HG02852 (cell line): ENCODE results near the gene CAVIN1.
"Not testable (repeated sequence)": the region's sequence is repeated elsewhere in the genome, so short reads cannot be mapped to it uniquely, and the experiment has no call there.

Experiments
- ATAC-seq: cut with Tn5 transposase; IDR thresholded peaks from one replicate; pipeline ENCODE4 v1.9.1; 2021; ENCODE audit warnings: mild to moderate bottlenecking, moderate library complexity; ENCODE audit not compliant: unreplicated experiment

The CAVIN1 gene

DNA sequence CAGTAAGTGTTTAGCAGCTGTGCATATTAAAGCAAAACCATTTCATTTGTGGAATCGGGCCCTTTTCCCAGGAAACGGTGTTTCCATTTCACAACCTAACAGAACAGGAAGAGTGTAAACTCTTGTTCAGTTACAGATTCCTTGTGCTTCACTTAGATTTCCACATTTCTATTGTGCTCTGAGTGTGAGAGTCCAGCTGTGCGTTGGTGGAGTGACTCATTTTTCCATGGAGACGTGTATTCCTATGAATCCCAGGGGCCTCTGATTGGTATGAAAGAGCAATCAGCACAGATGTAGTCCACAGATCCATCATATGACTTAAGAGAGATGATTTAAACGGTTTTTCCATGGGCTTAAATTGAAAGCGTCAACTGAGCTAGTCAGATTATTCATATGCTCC, 13.3 kb upstream of the CAVIN1 start:
- ATAC-seq, result no peak

DNA sequence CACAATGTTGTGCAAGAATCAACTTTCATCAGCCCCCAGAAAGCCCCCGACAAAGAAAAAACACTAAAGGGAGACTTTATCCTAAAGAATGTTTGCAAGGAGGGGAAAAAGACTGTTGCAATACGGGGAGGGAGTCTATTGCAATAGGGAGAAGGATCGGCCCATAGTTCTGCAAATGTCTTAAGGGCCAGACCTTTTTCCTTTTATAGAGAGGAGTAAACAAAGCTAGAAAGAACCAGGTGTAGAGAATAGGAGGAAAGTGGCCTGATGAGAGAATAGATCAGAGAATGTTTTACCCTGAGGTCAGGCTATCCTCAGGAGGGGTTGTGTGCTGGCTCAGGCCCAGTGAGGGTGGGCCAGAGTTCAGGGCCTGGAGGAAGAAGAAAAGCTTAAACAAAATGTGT, 8.7 kb upstream of the CAVIN1 start:
- no peak for ATAC-seq

DNA sequence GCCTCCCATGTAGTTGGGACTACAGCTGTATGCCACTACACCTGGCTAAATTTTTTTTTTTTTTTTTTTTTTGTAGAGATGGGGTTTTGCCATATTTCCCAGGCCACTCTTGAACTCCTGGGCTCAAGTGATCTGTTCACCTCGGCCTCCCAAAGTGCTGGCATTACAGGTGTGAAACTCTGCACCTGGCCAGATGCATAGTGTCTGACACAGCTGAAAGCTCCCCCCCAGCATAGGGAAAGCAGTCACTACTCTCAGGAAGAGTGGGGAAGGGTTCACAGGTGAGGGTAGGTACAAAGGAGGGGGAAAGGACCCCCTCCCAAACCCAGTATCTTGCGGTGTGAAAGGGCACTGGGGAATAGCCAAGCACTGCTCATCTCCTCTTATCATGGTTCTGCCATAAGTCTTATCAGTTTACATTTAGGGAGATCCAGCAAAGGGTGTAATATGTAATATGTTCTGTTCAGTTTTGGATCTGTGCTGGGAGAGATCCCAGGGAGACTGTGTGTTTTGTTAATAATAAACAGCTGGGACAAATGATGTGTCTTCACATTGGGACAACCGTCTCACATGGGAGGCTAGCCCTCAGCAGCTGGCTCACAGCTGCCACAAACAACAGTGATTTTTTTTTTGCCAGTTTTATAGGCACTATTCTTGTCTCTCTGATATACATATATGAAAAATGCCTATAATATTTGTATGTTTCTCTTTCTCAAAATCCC, 6.8 kb upstream of the CAVIN1 start:
- ATAC-seq, result no peak

DNA sequence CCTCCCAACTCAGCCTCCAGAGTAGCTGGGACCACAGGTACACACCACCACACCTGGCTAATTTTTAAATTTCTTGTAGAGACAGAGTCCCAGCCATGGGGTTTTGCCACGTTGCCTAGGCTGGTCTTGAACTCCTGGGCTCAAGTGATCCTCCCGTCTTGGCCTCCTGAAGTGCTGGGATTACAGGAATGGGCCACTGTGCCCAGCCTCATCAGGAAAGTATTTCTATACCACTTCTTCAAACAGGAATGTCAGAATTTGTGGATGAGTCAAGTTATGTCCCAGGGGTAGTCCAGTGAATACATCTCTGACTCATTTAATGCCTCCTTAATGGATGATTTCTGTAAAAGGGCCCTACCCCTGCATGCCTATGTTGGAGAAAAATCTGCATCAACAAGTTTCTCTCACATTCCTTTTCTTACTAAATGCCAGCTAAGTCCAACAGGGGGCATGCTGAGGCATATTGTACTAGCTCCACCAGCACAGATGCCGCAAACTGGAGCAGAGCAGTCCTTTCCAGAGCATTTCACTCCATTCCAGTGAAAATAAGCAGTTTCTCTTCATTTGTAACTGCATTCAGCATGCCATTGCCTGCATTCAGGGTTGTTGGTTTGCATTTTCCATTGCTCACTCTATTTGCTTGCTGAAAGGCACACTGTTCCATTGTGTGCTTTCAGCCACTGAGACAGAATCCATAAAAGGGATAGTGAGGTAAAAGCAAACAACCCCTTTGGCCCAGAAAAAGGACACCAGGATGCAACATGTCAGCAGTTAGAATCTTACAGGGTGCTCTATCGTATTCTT, 5.3 kb upstream of the CAVIN1 start:
- no peak for ATAC-seq

DNA sequence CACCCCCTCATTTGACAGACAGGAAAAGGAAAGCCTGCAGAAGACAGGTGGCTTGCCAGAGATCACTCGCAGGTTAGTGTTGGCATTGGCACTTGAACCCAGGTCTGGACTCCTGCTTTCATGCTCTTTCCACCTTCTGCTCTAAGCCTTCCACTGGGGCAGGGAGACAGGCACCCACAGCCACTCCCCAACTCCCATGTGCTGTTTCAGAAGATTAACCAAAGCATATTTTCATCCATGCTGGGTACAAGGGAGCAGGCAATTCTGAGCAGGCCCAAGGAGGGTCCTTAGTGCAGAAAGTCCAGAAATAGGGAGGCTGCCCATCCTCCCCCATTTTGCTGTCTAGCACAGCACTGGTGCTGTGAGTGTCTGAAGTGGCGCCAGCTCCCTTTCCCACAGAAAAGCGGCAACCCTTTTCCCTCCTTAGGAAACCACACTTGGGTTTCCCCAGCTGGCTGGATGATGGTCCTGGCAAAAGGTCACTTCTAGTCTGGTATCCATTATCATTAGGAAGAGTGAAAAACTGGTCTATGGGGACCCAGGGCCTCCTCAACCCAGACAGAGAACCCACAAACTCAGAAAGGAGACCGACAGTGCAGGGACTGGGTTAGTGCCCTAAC, 2.0 kb upstream of the CAVIN1 start:
- ATAC-seq, result no peak

DNA sequence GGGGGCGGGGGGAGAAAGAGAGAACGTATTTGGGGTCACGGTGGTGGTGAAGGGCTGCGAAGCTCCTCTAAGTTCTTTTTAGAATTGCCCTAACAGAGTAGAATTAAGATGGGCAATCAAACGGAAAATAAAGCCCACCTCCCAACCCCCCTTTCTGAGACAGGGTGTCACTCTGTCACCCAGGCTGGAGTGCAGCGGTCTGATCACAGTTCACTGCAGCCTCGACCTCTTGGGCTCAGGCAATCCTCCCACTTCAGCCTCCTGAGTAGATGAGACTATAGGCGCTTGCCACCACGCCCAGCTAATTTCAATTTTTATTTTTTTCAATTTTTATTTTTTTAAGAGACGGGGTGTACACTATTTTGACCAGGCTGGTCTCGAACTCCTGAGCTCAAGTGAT, 710 bp upstream of the CAVIN1 start:
- ATAC-seq, result no peak

DNA sequence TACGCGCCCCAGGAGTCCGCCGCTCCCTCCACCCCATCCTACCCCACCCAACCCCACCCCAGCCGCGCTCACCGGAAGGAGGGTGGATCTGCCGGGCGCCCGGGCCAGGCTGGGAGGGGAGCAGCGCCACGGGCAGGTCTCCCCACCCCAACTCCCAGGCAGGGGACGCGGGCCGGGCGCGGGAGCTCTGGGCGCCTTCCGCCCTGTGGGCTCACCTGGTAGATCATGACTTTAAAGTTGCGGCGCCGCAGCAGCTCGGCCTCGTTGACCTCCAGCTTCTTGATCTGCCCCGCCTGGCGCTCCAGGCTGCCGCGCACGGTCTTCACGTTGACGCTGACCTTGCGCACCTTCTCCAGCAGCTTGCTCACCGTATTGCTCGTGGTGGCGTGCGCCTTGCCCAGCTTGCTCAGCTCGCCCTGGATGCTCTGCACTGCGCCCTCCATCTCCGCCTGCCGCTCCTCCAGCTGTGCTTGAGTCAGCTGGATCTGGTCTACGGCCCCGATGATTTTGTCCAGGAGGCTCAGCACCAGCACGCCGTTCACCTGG, 571 bp downstream of the CAVIN1 start:
- no peak for ATAC-seq

DNA sequence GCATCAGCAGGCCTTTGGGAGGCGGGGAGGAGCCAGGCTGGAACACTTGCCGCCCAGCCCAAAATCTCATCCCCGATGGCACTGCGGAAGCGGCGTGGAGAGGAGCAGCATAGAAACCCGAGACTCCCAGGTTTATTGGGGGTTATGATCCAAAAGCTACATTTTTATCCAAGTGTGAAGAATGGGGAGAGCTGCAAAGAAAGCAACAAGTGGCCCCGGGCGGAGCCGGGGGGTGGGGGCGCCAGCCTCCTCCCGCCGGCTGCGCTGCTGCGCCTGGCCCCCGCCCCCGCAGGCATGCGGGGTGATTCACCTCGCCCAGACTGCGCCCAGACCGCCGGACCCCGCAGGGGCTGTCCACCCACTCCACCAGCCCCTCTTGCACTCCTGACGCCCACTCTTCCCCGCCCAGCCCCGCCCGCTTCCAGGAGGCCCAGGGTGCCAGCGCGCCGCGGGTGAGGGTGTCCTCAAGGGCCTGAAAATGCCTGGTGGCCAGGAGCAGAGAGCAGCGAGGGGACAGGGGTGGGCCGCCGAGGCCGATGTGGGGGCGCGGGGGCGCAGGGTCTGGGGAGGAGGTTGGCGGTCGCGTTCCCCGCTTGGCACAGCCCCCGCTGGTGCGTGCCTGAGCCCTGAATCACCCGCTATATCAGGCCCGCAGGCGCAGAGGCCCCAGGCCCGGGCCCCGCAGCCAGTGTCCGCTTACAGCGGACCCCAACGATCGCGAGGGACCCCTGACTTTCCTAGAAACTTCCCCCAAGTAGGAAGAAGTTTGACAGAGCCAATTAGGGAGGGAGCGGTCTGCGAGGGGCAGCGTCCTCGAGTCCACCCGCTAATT, 1.3 kb downstream of the CAVIN1 start:
- no peak for ATAC-seq

DNA sequence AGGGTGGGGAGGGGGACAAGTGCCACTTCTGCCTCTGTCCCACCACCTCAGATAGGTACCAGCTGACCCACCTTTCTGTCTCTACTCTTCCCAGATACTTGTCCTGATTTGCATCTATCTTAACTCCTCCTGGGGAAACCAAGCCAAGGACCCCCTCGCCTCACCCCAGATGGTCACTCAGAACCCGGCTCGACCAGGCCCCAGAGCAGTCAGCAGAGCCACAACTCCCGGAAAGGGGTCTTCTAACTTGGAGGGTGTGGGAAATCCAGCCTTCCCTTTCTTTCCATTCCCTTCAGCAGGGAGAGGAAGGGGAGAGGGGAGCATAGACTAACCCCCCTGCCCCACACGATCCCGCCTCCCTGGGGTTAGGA, 1.9 kb downstream of the CAVIN1 start:
- no peak for ATAC-seq

DNA sequence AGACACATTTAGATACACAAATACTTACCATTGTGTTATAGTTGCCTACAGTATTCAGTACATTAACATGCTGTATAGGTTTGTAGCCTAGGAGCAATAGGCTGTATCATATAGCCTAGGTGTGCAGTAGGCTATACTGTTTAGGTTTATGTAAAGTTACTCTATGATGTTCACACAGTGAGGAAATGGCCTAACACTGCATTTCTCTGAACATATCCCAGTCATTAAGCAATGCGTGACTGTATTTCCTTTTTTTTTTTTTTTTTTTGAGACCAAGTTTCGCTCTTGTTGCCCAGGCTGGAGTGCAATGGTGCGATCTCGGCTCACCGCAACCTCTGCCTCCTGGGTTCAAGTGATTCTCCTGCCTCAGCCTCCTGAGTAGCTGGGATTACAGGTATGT, 5.1 kb downstream of the CAVIN1 start:
- ATAC-seq, result not testable (repeated sequence)

DNA sequence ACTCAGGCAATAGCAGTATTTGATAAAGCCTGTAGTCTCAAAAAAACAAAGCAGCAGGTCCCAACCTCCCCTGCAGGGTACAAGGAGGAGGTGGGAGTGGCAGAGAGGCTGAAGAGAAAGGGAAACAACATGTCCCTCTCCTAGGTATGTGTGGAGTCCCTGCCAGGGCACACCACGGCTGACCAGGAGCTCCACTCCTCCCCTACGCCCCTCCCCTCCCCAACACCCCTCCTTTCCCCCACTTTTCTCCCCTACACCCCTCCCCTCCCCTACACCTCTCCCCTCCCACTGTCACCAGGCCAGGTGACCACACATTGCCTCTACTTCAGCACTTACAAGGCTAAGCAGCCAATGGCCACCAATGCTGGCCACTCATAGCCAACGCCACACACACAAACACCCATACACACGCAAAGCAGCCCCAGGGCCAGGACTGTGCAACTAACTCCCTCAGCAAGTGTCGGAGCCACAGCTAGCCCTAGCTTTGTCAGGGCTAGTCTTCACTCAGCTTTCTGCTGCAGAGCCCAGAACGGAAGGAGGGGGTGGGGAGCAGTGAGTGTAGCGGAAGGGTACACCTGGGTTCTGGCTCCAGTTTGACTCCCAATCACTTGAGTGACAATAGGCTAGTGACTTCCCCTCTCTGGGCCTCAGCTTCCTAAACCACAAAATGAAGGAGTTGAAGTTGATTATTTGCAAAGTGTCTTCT, 8.2 kb downstream of the CAVIN1 start:
- ATAC-seq, result no peak

DNA sequence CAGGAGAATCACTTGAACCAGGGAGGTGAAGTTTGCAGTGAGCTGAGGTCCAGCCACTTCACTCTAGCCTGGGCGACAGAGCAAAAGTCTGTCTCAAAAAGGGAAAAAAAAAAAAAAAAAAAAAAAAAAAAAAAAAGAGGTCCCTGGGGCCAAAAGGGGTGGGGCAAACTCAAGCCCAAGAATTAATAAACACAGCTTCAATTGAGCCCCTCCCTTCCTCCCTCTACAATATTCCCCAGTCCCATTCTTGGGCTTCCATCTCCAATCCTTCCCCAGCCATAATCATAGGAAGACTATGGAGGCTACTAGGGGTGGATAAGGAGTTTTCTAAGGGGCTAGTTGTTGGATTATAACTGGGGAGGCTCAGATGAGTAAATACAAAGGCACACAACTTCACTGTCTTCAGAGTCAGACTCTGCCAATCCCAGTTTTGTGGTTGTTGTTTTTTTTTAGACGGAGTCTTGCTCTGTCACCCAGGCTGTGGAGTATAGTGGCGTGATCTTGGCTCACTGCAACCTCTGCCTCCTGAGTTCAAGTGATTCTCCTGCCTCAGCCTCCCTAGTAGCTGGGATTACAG, 9.5 kb downstream of the CAVIN1 start:
- ATAC-seq, result no peak

DNA sequence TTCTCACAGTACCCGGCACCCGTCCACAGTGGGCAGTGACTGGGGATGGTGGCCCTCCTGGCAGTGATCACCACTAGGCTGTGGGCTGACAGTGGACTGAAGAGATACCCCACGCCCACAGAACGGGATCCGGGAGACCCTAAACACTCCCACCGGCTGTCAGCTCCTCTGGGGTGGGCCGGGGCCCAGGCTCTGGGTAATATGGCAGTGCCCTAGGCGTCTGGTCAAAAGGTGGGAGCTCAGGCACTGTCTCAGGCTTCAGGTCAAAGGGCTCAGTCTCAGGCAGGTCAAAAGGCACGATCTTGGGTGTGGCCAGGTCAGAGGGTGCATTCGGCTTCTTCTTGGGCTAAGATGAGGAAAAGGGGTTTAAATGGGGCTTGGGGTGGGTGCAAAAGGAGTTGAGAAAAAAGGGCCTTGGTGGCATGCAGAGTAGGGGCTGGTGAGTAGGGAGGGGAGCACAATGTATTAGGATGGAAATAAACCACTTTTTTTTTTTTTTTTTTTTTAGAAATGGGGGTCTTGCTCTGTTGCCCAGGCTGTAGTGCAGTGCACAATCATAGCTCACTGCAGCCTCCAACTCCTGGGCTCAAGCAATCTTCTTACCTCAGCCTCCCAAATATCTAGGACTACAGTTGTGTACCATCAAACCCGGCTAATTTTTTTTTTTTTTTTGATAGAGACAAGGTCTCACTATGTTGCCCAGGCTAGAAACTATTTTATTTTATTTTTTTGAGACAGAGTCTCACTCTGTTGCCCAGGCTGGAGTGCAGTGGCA, 11.0 kb downstream of the CAVIN1 start:
- ATAC-seq, result no peak

DNA sequence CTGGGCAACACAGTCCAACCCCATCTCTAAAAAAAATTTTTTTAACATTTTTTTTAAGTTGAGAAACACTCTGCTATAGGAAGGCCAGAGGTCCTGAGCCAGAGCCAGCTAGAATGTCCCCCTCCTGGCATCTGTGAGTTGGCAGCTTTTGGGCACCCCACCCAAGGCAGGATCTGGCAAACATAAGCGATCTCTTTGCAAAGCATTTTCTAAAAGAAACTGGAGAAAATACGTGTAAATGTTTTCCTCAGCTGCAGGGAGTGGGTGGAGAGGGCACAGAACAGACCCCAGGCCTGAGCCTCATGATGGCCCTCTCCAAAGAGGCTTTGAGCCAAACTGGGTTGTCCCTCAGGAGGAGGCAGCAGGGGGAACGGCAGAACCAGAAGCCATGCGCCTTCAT, 11.7 kb downstream of the CAVIN1 start:
- no peak for ATAC-seq

DNA sequence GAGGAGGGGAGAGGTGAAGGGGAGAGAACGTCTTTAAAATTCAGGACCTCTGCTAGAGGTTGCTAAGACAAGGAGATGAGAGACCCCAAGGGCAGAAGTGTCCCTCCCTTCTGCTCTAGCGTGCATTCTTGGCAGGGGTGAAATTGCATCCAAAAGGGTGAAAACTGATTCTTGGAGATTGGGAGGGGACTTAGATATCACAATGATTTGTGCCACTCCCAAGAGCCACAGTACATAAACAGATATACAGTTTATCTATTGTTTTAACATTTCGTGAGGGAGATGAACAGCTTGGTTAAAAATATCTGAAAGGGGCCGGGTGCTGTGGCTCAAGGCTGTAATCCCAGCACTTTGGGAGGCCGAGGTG, 12.8 kb downstream of the CAVIN1 start:
- no peak for ATAC-seq

DNA sequence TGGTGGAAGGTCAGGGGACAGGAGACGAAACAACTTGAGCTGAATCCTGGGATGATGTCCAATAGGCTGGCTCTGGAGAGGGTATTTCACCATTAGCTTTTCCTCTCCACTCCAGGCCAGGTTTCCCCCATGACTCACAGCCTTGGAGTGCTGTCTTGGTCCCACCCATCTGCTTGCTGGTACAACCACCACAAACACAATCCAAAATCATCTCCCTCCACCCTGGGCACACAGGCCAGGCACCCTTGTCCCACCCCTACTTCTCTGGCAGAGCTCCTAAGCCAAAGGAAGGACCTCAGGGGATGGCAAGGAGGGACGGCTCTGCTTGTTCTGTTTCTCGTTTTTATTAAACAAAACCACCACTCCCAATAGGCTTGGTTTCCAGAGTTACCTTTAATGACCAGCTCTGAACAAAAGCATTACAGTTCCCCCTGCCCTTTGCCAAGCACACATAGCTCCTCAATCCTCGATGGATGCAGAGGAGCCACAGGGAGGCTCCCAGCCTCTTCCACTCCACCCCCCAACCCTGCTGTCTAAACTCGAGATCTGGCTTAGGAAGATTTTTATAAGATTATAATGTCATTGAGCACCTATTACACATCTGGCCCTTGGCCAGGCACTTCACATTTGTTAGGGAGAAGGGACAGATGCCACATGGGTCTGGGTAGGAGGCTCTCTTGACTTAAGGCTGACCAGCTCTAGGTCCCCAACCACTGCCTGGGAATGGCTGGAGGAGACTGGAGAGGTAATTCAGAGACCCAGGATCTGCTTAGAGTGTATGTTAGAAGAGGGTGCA, 13.3 kb downstream of the CAVIN1 start:
- ATAC-seq, result no peak

DNA sequence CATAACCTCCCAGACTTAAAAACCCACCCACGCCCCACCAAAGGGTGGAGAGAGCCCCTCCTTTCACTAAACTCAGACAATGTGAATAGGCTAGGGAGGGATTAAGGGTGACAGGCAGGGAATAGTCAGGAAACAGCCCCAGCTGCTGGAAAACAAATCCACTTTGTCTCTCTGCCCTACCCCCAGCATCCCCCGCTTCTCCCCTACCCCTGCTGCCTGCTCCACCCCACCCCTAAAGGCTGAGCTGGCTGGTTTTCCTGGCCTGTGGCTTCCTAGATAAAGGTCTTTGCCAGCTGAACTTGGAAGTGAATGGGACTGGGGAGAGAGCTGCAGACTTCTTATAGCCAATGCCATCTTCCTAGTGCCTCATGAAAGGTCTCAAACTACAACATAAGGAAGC, 15.0 kb downstream of the CAVIN1 start:
- ATAC-seq, result no peak

DNA sequence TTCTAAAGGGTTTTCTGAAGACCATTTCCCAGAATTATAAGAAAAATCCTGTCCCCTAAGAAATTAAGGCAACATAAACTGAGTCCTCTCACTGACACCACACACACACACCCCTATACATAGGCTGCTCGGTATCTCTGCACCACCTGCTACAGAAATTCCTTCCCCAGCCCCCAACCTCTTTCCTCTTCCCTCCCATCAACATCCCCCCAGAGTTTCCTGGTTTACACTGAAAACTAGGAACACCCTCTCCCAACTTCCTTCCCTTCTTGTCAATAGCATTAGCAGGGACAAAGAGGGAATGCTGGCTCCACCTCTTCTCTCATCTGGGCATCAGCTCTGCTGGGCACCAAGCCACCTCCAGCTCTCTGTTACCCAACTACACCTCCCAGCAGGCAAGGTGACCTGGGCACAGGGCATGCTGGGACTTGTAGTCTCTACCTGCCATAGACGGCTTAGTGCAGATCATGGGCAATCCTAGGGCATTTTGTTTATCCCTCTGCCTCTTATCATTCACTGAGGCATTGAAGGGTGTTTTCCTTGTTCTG, 15.7 kb downstream of the CAVIN1 start:
- no peak for ATAC-seq
